Liver (tissue), 3 donors: ENCODE results near the gene CFAP90.

Experiments
- CTCF ChIP-seq: fragments of 150-350 bp; IDR thresholded peaks from 2 replicates; pipeline ENCODE4 v1.5.1; 2017; ENCODE audit warnings: improper control_type of control experiment, low read depth, low read length; ENCODE audit not compliant: missing input control
- GABPA ChIP-seq, 2 donors: IDR thresholded peaks in 1 of 2; conservative IDR thresholded peaks in 1 of 2; 2 replicates each; pipeline ENCODE4 v1.6.1; 2016; ENCODE audit warnings: antibody characterized with exemption in 2 of 2, mild to moderate bottlenecking in 1 of 2, moderate library complexity in 1 of 2
- JUND ChIP-seq, 2 donors: IDR thresholded peaks; 2 replicates each; pipeline ENCODE4 v1.6.1; 2016; ENCODE audit warnings: antibody characterized with exemption in 2 of 2
- RAD21 ChIP-seq, 2 donors: IDR thresholded peaks; 2 replicates each; pipeline ENCODE4 v1.6.1; 2016; ENCODE audit warnings: antibody characterized with exemption in 2 of 2, mild to moderate bottlenecking in 2 of 2
- RXRA ChIP-seq, 2 donors: IDR thresholded peaks; 2 replicates each; pipeline ENCODE4 v1.6.1; 2017 to 2018; ENCODE audit warnings: antibody characterized with exemption in 2 of 2, mild to moderate bottlenecking in 1 of 2
- SP1 ChIP-seq: IDR thresholded peaks from 2 replicates; pipeline ENCODE4 v1.6.1; 2018; ENCODE audit warnings: antibody characterized with exemption, mild to moderate bottlenecking
- TAF1 ChIP-seq: conservative IDR thresholded peaks from 2 replicates; pipeline ENCODE4 v1.6.1; 2016; ENCODE audit warnings: antibody characterized with exemption, mild to moderate bottlenecking
- YY1 ChIP-seq: IDR thresholded peaks from 2 replicates; pipeline ENCODE4 v1.6.1; 2016; ENCODE audit warnings: antibody characterized with exemption, mild to moderate bottlenecking
- TF ChIP-seq, protein P1 (sequence below): IDR thresholded peaks from 2 replicates; pipeline ENCODE4 v1.6.1; 2016; ENCODE audit warnings: antibody characterized with exemption
- TF ChIP-seq, protein P2 (sequence below): IDR thresholded peaks from 2 replicates; pipeline ENCODE4 v1.6.1; 2016; ENCODE audit warnings: antibody characterized with exemption
- TF ChIP-seq, protein P3 (sequence below): IDR thresholded peaks from 2 replicates; pipeline ENCODE4 v1.6.1; 2016; ENCODE audit warnings: antibody characterized with exemption, mild to moderate bottlenecking
- TF ChIP-seq, protein P4 (sequence below): IDR thresholded peaks from 2 replicates; pipeline ENCODE4 v1.6.1; 2016; ENCODE audit warnings: antibody characterized with exemption
- donor health status: healthy.
- donor health status: healthy.

GRCh38 chr5:7857361-7857760 lies 6.4 kb upstream of the CFAP90 start:
- no peak for TF ChIP-seq CTCF
- TF ChIP-seq, protein P1, sequence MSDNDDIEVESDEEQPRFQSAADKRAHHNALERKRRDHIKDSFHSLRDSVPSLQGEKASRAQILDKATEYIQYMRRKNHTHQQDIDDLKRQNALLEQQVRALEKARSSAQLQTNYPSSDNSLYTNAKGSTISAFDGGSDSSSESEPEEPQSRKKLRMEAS: no peak
- no peak for TF ChIP-seq RAD21 (IDR thresholded peaks at IDR 0.05)
- TF ChIP-seq SP1: no peak
- TF ChIP-seq TAF1: no peak
- TF ChIP-seq YY1: no peak
- TF ChIP-seq GABPA (IDR thresholded peaks at IDR 0.05 in 1 of 2, conservative IDR thresholded peaks at IDR 0.05 in 1 of 2): no peak
- TF ChIP-seq RXRA (IDR thresholded peaks at IDR 0.05): no peak
- TF ChIP-seq JUND (IDR thresholded peaks at IDR 0.05): no peak
- TF ChIP-seq, protein P2, sequence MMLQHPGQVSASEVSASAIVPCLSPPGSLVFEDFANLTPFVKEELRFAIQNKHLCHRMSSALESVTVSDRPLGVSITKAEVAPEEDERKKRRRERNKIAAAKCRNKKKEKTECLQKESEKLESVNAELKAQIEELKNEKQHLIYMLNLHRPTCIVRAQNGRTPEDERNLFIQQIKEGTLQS: no peak
- TF ChIP-seq, protein P3, sequence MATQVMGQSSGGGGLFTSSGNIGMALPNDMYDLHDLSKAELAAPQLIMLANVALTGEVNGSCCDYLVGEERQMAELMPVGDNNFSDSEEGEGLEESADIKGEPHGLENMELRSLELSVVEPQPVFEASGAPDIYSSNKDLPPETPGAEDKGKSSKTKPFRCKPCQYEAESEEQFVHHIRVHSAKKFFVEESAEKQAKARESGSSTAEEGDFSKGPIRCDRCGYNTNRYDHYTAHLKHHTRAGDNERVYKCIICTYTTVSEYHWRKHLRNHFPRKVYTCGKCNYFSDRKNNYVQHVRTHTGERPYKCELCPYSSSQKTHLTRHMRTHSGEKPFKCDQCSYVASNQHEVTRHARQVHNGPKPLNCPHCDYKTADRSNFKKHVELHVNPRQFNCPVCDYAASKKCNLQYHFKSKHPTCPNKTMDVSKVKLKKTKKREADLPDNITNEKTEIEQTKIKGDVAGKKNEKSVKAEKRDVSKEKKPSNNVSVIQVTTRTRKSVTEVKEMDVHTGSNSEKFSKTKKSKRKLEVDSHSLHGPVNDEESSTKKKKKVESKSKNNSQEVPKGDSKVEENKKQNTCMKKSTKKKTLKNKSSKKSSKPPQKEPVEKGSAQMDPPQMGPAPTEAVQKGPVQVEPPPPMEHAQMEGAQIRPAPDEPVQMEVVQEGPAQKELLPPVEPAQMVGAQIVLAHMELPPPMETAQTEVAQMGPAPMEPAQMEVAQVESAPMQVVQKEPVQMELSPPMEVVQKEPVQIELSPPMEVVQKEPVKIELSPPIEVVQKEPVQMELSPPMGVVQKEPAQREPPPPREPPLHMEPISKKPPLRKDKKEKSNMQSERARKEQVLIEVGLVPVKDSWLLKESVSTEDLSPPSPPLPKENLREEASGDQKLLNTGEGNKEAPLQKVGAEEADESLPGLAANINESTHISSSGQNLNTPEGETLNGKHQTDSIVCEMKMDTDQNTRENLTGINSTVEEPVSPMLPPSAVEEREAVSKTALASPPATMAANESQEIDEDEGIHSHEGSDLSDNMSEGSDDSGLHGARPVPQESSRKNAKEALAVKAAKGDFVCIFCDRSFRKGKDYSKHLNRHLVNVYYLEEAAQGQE: no peak
- TF ChIP-seq, protein P4, sequence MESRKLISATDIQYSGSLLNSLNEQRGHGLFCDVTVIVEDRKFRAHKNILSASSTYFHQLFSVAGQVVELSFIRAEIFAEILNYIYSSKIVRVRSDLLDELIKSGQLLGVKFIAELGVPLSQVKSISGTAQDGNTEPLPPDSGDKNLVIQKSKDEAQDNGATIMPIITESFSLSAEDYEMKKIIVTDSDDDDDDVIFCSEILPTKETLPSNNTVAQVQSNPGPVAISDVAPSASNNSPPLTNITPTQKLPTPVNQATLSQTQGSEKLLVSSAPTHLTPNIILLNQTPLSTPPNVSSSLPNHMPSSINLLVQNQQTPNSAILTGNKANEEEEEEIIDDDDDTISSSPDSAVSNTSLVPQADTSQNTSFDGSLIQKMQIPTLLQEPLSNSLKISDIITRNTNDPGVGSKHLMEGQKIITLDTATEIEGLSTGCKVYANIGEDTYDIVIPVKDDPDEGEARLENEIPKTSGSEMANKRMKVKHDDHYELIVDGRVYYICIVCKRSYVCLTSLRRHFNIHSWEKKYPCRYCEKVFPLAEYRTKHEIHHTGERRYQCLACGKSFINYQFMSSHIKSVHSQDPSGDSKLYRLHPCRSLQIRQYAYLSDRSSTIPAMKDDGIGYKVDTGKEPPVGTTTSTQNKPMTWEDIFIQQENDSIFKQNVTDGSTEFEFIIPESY: no peak
